ENCODE results near the gene FAM163B.

The FAM163B gene

GRCh38 chr9:133539991-133540697, 69.0 kb downstream of the FAM163B start:
- no peak for DNase-seq

DNA sequence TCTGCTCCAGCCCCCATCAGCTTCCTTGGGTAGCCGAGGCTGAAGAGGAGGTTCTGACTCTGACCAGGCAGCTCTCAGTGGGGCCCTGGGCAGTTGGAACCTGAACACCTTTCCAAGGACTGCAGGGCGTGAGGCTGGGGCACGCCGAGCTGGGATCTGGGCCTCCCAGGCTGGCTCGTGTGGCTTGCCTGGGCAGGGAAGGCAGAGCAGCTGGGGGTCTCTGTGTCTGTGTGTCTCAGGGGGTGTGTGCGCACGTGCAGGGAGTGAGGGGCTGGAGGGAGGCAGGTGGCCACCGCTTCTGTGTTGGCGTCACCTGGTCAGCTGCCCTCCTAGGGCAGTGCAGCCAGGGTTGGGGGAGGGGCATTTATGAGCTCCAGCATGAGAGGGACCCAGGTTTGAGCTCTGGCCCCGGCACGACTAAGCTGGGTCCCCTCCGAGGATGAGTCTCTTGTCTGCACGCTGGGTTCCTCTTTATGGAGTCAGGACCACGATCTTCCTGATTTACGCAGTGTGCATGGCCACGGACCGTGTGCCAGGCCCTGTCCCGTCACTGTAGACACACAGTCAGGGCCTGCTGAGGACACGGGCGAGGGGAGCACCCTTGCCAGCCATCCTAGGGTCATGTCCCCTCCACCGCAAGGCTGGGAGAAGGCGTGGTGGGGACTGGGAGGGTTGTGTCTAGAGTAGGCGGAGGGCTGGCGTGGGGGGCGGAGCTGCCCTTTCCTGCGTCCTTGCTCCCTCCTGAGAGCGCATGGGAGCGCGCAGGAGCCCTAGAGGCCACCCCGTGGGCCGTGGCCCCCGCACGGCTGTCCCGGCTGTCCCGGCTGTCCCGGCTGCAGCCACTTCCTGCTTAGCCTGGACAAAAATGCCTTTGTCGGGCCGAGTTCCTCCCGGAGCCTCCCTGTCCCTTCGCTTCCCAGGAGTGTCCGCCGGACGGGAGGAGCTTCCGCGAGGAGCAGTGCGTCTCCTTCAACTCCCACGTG, 70.0 kb downstream of the FAM163B start:
- no peak for DNase-seq

GRCh38 chr9:133538176-133538575, 71.0 kb downstream of the FAM163B start:
- DNase-seq, result no peak

- no peak for DNase-seq
Measured at GRCh38 chr9:133537257-133537656, 71.9 kb downstream of the FAM163B start.

DNA sequence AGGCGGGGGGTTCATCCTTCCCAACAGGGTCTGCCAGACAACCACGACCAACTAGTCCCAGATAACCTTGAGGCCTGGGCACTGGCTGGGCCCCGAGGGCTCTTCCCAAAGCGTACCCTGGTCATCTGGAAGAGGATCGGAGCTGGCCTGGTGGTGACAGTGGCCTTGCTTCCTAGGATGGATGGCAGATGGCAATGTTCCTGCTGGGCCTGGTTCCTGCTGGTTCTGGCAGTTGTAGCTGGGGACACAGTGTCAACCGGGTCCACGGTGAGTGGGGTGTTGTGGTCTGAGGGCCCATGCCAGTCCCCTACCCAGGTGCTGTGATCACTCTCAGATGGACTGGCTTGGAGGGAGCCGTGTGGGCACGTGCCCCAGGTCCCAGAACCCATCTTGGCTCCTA, 72.7 kb downstream of the FAM163B start:
- no peak for DNase-seq

DNA sequence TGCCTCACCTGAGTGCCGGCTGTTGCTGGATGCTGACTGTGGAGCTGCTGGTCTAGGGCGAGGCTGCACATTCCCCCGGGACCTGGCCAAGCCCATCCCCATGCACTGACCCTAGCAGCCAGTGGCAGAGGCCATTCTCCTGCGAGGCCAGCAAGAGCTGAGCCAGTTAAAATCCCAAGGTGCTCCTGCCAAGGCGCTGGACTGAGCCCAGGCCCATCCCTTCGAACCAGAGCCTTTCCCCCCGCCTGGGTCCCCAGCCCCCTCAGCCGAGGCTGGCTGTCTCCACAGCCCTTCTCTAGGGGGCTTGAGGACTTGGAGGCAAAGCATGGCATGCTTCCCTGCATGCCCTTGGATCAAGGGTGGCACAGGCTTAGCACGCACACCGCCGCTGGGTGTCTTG, 73.1 kb downstream of the FAM163B start:
- DNase-seq, result no peak

DNA sequence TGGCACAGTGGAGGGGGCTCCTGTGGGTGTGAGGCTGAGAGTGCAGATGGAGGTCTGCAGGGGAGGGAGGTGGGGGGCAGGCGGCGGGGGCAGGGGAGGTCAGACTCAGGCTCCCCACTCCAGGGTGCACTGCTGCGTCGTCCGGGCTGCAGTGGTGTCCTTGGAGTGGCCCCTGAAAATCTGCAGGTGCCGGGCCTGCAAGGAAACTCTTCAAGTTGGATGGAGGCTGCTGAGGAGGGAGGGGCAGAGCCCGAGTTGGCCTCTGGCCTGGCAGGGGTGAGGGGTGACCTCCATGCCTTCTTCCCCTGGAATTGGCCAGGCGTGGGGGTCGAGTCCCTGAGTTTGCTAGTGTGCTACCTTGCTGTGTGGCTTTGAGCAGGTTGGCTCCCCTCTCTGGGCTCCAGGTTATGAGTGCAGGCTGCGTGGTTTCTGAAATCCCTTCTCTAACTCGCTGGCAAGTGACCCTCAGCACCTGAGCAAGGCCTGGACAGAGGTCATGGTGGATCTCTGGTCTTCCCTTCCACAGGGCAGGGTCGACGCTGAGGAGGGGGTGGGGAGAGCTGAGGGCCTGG, 73.8 kb downstream of the FAM163B start:
- DNase-seq, result no peak

- DNase-seq, result no peak
Measured at GRCh38 chr9:133534346-133535291, 74.6 kb downstream of the FAM163B start, which contains the start of gene ADAMTSL2. TSS of gene ADAMTSL2 (plus strand) at chr9:133534704. CDS start at chr9:133536713, 2,009 bp downstream.

DNA sequence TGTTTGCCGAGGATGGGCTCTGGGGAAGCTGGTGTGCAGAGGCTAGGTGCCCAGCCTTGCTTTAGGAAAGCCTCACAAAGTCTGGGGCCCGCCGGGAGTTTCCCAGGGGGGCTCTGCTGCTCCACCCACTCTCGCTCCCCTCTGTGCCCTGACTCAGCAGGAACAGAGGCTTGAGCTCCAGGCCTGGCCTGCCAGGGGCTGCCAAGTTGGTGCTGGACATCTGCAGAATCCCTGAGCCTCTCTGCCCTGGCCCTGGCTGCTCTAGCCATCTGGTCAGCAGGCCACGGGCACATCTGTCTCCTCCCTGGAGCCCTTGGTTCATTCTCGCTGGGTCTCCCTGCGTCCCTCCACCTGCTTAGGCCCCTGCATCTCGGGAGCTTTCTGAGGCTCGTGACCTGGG, 75.3 kb downstream of the FAM163B start:
- DNase-seq, result no peak

DNA sequence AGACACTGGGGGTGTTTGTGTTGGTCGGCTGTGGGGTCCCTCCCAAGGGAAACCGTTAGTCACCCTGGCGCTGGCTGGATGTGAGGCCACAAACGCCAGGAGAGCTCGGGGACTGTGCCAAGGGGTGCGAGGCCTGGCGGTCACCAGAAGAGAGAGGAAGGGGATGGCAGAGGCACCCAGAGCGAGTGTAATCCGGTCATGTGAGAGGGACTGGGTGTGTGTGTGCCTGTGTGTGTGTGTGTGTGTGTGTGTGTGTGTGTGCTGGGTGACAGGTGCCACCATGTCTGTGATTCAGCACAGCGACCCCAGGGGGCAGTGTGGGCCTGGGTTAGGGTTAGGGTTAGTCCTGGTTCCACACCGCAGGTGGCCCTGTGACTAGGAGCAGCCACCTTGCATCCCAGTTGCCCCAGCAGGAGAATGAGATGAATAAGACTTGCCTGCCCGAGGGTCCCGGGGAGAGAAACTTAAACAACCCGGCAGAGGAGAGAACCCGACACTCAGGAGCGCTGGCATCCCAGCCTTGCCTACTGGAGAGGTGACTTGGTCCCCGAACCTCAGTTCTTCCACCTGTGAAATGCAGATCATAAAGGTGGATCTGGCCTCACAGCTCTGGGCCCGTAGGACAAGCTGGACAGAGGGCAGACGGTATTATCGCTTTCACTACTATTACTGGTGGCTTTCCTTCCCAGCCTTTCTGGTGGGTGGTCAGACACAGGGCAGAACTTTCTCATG, 76.1 kb downstream of the FAM163B start:
- no peak for DNase-seq

DNA sequence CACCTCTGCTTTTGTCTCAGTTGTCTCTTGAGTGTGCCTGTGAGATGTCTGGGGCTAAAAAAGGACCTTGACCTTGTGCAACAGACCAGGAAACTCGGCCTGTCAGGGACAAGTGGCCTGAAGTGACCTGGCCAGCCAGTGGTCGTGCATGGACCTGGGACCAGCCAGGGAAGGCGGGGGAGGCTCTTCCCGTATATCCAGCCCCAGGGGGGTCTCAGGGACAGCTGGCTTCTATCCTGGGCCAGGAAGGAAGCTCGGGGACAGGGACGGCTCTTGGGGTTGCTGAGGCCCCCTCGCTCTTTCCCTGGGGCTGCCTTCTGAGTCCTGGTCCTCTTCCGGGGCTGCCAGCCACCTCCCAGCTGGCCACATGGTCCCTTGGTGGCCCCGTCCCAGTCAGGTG, 77.9 kb downstream of the FAM163B start:
- no peak for DNase-seq

DNA sequence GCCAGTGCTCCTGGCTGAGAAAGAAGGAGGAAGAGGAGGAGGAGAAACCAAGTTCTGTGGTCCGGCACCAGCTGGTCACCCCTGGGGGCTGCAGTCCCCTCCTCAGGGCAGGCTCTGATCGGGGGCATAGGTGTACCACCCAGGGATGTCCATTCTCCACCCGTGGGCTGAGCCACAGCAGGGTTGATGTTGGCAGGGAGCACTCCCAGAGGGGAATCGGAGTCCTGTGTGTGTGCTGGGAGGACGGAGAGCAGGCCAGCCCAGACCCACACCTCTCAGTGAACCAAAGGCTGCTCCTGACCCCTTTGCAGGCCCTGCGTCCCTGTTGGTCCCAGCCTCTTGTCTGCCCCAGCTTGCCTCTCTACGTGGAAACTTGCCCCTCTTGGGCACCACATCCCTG, 79.3 kb downstream of the FAM163B start:
- no peak for DNase-seq

GRCh38 chr9:133529457-133529856, 79.7 kb downstream of the FAM163B start:
- DNase-seq, result no peak

GRCh38 chr9:133528876-133529241, 80.3 kb downstream of the FAM163B start:
- DNase-seq, result no peak

- no peak for DNase-seq
Measured at GRCh38 chr9:133528001-133528875, 81.0 kb downstream of the FAM163B start.

GRCh38 chr9:133527444-133527920, 81.7 kb downstream of the FAM163B start:
- DNase-seq, result no peak

Data from GOT3 (cell line).